SK-N-MC (cell line): ENCODE measurements around the gene GRIK4.

Source experiments
- EZH2 ChIP-seq: fragments of 200-600 bp; sonication (generic); IDR thresholded peaks from one replicate; pipeline ENCODE4 v1.6.1; 2017; ENCODE audit warnings: antibody characterized with exemption
- FOXP2 ChIP-seq: optimal IDR thresholded peaks from 2 replicates; pipeline ENCODE3; 2011; ENCODE audit warnings: mild to moderate bottlenecking, moderate library complexity; ENCODE audit not compliant: insufficient read depth; ENCODE audit errors: extremely low read length, control extremely low read depth
- POLR2AphosphoS5 ChIP-seq: IDR thresholded peaks from 2 replicates; pipeline ENCODE4 v1.6.1; 2012; ENCODE audit warnings: mild to moderate bottlenecking, low read depth, low read length, borderline replicate concordance

- TF ChIP-seq POLR2AphosphoS5 = no peak
- TF ChIP-seq EZH2 = no peak
- TF ChIP-seq FOXP2 = no peak
These were observed 483.6 kb downstream of the GRIK4 start for GRCh38 chr11:120995184-120995583.
